ENCODE data around the gene ABI3BP.

The ABI3BP gene

DNA sequence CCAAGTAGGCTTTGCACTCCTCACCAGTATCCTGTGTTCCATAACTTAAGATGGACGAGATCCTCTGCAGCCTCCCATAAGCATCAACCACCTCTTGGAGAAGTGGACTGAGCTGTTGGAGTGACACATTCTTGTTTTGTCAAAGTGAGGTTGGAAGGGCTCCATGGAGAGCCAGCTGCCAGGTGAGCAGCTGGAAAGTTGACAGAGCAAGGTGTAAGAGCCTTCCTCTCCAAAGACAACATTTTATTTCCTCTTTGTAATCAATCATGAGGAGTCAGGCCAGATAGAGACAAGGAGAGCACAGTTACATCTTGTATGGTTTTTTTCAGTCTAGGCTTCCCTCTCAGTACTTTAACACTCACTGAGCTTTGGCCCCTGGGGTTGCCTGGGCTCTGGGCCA lies 5.1 kb downstream of the ABI3BP start:
- no peak for DNase-seq (ENCODE audit: low read depth in 4 of 4, low spot score in 1 of 4)

DNA sequence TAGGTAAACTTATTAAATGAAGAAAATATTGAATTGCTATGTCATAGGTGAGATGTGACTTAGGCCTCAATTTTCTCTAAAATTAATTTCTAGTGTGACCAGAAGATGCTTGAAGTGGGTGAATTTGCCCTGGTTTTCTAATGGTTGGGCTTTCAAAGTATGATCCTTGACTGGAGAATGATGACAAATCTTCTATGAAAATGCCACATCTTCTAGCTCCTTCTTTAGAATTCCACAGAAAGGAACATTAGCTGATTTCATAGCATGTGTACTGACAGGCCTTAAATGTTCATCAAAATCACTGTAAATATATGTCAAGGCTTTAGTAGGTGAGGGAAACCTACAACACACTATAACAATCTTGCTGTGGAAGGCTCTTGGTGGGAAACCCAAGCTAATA lies 8.9 kb downstream of the ABI3BP start:
- DNase-seq (ENCODE audit: low read depth in 4 of 4, low spot score in 1 of 4), result no peak

DNA sequence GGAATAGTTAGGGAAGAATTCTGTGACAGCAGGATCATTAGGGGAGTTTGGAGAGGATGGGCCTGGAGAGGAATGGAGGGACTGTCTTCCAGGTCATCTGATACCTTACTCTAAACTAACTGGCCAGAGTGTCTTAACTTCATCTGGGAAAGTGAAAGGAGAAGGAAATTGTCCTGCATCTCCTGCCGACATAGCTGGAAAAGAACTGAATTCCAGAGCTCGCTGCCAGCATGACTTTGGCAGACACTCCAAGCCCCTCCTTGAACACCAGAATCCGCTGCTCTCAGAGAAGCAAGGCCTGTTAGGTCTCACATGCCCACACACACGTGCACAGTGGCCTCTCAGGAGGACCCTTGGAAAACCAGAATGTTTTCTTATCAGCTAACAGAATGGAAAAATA lies 10.5 kb downstream of the ABI3BP start:
- DNase-seq (ENCODE audit: low read depth in 4 of 4, low spot score in 1 of 4), result no peak

DNA sequence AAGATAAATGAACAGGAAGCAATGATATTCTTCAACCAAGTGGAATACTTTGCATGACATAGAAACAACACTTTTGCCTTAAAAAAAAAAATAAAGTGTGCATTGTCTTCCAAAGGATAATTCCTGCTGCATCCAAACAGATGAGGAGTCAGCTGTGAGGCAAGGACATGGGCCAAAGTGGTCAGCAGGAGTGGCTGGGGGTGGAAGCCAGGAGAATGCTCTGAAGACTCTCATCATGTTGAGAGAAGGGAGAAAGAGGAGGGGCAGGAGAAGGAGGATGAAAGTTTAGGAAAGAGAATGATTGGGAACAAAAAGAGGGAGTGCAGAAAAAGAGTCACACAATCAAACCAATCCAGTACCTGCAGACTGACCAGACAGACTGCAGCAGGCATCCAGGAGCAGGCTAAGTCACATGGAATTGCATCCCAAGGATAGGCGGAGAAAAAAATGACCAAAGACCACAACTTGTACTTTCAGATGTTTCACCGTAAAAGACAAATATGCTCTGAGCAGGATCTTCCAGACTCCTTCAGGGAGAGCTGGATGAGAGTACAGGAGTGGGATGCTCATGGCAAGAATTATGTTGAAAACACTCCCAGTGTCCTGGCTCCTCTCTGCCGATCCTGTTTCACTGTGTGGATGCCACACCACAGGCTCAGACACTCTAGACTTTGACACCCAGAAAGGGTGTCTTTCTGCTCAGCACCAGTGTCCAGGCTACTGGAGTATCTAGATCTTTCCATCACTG lies 11.9 kb downstream of the ABI3BP start:
- DNase-seq (ENCODE audit: low read depth in 4 of 4, low spot score in 1 of 4), result no peak

GRCh38 chr3:100978011-100978659 lies 15.1 kb downstream of the ABI3BP start:
- no peak for DNase-seq (ENCODE audit: low read depth in 4 of 4, low spot score in 1 of 4)

- no peak for DNase-seq (ENCODE audit: low read depth in 4 of 4, low spot score in 1 of 4)
Measured at GRCh38 chr3:100976611-100977010, 16.6 kb downstream of the ABI3BP start.

- DNase-seq (ENCODE audit: low read depth in 4 of 4, low spot score in 1 of 4), result no peak
Measured at GRCh38 chr3:100975714-100976113, 17.5 kb downstream of the ABI3BP start.

DNA sequence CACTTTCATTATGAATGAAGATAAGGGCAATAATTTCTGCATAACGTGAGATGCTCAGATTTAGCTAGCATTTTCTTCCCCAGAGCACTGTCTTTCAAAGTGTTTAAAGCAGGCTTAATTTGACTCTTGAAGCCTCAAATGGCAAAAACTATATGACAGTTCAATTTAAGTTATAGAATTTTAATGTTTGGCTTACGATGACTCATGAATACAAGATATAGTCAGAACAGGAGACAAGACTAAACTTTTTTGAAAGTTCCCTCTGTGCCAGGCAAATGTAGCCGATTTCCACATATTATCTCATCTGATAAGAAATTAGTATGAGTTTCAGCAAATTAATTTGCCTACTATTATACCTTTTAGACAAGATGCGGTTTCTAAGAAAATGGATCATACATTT lies 19.6 kb downstream of the ABI3BP start:
- no peak for DNase-seq (ENCODE audit: low read depth in 4 of 4, low spot score in 1 of 4)

DNA sequence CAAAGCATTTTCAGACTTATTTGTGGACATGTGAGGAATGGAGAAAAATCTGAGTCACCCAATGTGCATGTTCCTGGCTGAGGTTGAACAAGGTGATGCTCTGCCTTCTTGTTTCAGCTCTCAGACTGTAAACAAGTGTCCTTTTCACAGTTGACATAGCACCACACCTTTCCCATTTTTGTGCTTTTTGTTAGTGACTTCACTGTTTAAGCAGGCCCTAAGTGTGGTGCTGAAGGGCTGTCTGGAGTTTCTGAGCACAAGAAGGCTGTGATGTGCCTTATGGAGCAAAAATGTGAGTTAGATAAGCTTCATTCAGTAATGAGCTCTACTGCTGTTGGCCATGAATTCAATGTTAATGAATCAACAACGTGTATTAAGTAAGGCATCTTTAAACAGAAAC lies 20.4 kb downstream of the ABI3BP start:
- DNase-seq (ENCODE audit: low read depth in 4 of 4, low spot score in 1 of 4), result no peak

DNA sequence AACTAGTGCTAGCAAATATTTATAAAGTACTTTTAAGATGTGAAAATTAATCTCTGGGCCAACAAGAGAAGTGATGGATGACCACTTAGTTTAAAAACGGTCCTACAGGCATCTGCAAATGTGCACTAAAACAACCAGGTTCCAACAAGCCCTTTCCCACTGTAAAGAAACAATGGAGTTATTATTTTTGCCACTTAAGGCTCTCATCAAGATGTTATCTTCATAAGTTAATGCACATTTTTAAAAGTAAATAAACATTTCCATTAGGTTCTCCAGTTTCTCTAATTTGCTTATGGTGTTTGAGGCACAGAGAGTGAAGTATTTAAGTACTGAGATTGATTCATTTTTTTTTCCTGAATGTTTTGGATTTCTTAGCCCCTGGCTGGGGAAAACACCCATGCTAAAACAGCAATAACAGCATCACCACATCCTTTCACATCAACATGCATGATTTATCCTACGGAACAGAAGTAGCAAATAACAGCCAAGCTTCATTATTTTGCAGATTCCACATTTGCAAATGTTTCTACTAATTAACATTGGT lies 20.8 kb downstream of the ABI3BP start:
- no peak for DNase-seq (ENCODE audit: low read depth in 4 of 4, low spot score in 1 of 4)

GRCh38 chr3:100971798-100972197 lies 21.4 kb downstream of the ABI3BP start:
- DNase-seq (ENCODE audit: low read depth in 4 of 4, low spot score in 1 of 4), result no peak

- no peak for DNase-seq (ENCODE audit: low read depth in 4 of 4, low spot score in 1 of 4)
Measured at GRCh38 chr3:100970477-100970990, 22.7 kb downstream of the ABI3BP start.

DNA sequence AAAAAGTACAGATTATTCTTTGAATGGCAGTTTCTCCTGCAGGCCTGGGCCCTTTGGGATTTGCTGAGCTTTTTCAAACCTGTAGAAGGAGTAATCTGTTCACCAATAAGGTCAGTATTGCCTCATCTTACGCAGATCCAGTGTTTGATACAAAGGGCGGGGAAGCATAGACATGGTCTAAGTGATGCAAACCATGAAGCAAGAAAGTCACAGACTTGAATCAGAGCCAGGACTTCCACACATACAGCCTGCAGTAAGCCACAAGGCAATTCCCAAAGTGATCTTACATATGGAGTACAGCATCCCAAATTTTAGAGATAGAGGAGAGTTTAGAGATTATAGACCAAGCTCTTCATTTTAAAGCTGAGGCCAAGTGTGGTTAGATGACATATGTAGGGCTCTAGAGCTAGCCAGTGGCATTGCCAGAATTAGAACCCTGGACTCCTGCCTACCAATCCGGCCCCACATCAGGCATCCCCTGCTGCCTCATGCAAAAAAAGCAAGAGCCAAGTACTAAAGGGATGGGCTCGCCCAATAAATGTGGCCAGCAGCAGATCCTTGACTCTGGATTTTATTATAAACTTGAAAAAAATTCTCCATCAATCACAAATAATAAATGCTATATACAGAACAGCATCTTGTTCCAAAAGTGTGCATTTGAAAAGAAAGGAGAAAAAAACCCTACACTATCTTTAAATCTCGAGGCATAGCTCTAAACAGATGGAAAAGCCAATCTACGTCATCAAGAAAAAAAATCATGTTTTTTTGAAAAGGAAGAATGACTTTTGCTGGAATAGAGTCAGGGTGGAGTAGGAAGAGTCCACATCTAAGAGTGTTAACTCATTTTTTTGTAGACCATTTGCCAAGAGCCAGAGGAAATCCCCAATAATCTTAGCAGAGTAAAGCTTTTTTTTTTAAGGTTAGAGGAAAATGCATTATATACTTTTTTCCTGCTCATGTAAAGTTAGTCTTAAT lies 24.0 kb downstream of the ABI3BP start:
- DNase-seq (ENCODE audit: low read depth in 4 of 4, low spot score in 1 of 4), result no peak

- DNase-seq (ENCODE audit: low read depth in 4 of 4, low spot score in 1 of 4), result no peak
Measured at GRCh38 chr3:100966807-100967206, 26.4 kb downstream of the ABI3BP start.

DNA sequence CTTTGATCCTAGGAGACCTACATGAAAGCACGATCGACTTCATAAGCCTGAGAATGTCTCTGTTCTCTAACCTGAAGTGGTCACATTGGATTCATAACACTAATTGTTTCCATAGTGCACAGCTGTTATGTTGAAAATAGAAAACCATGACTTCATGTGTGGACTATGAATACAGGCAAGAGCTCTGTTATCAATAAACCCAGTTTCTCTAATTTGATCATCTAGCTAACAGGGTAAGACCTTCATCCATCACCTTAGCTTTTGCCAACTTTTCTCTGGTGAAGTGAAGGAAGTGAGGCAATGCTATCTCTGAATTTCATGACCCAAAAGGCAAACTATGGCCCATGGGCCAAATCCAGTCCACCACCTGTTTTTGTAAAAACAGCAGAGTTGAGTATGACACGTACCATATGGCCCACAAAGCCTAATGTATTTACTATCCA lies 27.2 kb downstream of the ABI3BP start:
- DNase-seq (ENCODE audit: low read depth in 4 of 4, low spot score in 1 of 4), result no peak

DNA sequence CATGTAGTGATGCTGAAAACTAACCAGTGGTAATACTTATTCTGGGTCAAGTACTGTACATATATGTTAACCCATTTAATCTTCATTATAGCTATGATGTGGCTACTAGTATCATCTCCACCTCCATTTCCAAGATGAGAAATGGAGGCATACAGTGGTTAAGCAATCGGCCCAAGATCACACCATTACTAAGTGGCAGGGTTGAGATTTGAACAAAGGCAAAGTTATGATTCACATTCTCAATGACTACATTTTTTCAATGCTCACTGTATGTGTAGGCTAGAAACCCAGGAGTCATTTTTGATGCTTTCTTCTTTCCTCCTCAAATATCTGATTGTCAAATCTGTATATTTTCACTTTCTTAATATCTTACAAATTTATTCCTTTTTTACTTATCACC lies 30.2 kb downstream of the ABI3BP start:
- no peak for DNase-seq (ENCODE audit: low read depth in 4 of 4, low spot score in 1 of 4)

DNA sequence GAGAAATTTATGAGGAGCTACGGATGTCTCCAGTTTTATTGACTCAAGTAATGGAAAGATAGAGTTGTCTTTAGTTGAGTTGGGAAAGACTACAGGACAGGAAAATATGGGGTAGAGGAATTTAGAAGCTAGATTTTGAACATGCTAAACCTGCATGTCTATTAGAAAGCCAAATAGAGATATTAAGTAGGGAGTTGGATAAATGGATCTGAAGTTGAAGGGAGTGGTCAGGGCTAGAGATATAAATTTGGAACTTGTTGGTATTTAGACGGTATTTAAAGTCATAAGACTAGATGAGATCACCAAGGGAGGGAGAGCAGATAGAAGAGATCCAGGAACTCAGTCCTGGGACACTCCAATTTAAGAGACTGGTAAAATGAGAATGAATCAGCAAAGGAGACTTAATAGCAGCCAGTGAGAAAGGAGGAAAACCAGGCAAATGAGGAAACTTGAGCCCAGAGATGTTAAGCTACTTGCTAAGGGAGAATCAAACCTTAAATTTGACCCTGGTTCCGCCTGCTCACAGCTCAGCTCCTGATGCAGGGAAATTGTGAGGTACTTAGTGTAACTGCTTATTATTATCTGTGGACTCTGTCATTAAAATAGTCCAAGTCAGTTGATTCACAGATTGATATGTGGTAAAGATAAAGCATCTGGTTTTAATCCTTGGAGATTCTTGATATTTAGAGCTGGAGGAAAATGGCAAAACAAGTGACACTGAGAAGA lies 35.8 kb downstream of the ABI3BP start:
- DNase-seq (ENCODE audit: low read depth in 4 of 4, low spot score in 1 of 4), result no peak

DNA sequence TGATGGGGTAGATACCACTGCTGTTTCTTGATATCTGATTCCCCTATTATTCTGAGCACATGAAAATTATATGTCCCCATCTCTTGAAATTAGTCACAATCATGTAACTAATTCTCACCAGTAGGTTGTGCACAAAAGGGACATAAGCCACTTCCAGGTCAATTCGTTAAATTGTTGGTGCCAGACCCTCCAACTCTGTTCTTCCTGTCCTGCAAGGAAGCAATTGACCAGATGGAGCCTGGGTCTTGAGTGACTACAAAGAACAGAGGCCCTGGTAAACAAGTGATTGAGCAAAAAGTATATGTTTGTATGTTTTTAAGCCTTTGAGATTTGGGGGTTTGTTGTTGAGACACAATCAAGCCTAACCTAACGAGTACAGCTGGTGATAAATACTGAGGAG lies 36.9 kb downstream of the ABI3BP start:
- DNase-seq (ENCODE audit: low read depth in 4 of 4, low spot score in 1 of 4), result no peak

DNA sequence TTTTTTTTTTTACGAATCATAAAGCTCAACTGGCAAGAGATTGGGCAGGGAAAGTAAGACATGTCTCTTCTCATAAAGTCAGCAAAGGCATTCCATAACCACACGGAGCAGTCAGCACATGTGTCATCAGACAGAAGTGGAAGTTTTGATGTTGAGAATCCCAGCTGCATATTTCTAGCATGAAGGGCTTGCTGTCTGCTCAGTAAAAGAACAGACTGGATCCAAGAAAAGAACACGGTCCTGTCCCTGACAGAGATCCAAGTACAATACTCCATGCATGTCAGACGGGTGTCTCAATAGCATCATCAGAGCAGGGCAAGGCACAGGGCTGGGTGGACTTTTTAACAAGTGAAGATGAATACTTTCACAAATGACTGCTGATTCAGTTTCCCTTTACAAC lies 38.2 kb downstream of the ABI3BP start:
- DNase-seq (ENCODE audit: low read depth in 4 of 4, low spot score in 1 of 4), result no peak

DNA sequence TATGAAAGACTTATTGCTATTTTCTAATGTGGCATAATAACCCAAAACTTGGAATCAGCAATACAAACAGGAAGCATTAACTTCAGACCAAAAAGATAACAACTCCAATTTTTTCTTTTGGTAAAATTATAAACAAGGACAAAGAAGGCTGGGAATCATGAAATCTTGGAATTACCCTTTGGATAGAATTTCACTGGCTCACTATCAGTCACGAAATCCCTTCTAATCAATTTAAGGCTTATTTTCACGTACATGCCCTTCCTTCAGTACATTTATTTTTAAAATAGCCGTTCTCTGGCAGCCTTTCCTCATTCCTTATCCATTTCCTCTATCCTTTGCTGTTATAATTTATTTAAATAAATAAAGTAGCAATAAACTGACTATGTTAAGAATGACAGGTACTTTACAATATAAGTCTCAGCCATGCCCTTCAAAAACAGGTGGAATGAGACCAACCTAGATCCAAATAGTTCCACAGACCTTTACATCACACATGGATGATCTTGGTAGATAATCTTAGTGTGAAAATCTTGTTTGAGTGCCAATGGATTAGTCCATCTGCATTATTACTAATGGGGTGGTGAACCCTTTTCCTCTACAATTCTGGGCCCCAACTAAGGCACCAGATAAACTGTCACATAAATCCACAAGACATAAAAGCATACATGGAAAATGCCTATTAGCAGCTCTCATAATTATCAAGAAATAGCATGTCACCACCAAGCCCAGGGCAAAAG lies 38.9 kb downstream of the ABI3BP start:
- DNase-seq (ENCODE audit: low read depth in 4 of 4, low spot score in 1 of 4), result no peak
